SW480 (cell line): Measurements from ENCODE around the gene SKAP1.

Experiments used
- DNase-seq: peaks from one replicate; pipeline ENCODE4 v3.0.0-alpha.2; 2016; ENCODE audit warnings: low spot score

Gene SKAP1

GRCh38 chr17:48175692-48176470 lies 254.1 kb downstream of the SKAP1 start:
- no peak for DNase-seq

- DNase-seq, result no peak
Measured at GRCh38 chr17:48174833-48175523, 255.0 kb downstream of the SKAP1 start.

DNA sequence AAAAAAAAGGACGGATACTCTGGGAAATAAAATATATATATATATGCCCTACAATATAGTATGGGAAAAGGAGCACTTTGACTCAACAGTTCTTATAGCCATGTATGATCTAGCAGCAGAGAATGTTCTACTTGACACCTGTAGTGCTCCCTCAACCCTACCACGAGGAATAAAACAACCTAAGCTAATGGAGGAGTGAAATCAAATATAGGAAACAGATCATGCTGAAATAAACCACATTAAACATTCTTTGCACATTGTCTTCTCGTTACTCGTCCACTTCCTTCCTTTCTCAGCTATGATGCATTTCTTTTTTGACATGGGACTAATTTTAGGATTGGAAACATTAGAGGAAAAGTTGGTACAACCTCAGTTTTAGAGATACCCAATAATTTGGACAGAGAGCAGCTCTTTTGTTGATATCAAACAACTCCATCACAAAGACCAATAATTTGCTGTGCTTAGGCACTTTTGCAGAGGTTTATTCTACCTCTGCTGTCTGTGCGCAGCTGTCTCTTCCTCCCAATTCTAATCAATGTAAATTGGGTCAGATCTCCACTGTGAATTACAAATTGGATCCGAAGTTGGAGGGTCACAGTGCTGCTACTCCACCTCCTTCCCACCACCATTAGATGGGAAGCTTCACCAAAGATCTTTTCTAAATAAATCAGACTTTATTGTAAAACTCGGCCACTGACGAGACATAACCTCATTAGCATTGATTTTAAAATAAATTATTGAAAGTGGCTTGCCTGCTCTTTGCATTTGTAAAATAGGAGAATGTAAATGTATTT lies 256.6 kb downstream of the SKAP1 start:
- DNase-seq, result no peak

DNA sequence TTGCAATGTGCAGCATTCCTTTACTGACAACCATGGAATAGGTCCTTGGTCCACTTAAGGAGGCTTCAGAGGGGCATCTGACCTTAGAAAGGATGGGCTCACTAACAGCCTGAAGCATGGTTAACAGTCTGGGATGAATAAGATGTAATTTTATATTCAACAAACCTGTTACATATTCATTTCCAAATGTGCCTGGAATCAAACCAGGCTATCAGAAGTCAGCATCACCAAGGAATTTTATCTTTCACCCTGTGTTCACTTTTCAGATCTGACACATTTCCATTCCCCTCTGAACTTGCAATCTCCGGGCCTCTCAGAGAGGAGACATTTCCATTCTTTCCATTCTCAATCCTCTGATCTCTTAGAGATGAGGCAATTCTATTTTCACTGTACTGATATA lies 260.1 kb downstream of the SKAP1 start:
- DNase-seq, result no peak

DNA sequence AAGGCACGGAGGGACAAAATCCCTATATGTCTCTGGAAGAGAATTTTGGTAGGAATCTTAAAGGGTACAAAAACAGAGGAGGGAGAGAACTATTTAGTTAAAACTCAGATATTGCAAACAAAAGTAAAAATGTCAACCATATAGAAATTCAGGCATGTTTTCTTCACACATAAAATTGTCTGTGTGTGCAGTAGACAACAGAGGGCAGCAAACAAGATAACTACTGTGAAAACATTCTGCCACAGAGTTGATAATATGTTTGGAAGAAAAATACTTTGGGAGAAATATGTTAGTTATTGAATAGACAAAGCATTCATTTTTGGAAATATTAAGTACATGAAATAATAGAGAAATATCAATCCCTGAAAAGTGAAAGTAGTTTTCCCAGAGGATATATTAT lies 266.2 kb downstream of the SKAP1 start:
- no peak for DNase-seq

DNA sequence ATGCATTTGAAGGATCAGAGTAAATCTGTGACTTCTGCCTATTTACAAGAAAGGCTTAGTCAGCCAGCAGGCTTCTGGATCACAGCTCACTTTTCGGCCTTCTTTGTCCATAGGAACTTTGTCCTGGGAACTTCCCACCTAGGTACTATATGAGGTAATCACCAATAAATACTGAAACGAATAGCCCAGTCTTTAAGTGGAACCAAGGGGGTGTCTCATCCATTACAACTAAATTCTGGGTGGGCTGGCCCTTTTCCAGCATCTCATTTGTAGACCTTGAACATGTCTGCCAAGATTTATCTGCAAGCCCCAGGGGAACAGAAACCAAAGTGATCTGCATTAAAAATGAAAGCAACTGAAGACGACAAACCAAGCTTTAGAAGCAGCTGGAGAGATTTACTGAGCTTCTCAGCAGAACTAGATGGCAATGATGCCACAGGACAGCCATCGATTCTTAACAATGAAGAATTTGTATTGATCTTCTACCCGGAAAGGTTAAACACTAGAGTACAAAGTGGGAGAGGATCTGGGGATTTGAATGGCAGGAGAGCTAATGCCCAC lies 267.0 kb downstream of the SKAP1 start:
- DNase-seq, result no peak

DNA sequence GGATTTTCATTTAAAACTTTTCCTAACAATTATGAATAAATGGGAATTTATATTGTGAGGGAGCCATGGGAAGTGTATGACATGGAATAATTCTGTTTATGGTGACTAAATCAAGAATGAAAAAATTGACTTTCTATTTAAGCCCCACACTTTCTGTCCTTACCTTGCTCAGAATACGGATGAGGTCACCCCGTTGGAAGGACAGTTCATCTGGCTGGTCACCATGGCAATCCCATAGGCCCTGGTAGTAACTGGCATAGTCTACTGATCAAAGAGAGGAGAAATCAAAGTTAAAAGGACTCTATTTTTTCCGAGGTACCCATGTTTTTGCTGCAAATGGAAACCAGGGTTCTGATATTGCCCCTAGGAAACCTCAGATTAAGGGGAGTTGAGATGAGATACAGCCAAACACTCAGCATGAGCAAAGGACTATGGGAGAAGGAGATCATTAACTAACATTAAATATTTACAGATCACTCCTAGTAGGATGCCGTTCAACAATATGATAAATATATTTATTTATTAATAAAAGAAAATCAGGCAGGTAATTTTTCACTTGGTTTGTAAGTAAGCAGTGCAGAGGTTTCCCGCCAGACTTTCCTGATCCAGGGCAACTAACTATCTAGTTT lies 267.6 kb downstream of the SKAP1 start:
- DNase-seq, result no peak

DNA sequence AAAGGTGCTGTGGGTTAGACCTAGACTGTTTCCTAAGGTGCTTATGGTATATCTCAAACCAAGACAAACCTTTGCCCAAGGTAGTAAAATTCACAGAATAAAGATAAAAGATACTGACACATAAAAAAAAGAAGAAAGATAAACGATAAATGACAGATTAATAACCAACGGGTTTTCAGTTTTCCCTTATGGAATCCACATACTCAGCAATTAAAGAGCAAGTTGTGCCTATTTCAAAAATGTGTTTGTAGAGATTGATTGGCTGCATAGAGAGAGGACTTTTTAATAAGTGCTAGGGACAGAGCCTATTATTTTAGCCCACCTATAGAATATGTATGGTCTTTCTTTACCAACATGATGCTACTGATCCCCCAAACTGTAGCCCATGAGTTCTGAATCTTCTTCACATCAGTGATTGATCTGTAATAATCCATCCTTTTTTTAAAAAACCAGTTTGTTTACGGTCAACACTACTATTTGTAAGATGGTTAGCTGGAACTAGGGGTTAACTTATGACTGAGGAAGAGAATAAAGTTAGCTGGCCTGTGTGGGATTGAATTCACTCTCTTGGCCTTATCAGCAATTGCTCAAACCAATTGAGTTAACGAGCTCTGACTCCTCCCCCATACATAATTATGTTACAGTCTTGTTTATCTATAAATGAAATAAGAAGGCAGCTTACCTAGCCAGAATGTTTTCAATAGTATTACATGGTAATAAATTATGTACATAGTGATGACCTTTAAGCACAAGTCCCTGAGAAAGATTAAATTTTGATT lies 268.7 kb downstream of the SKAP1 start:
- no peak for DNase-seq

GRCh38 chr17:48160177-48161081 lies 269.6 kb downstream of the SKAP1 start:
- no peak for DNase-seq

DNA sequence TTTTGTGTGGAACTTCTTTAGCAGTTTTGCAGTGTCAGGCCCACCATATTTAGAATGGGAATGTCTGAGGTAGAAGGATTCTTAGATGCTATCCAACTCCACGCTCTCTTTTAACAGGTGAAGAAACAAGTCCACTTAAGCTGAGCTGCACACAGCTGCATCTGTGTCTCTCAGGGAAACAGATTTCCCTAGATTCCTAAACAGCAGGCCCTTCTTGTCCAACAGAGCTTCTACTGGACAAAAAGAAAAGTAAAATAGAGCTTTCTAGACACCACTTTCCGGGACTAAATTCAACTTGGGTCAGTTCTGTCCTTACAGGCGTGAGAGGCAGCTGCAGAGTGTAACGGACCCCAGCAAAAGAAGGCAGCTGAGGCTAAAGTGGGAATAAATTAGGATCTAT lies 270.8 kb downstream of the SKAP1 start:
- DNase-seq, result no peak

DNA sequence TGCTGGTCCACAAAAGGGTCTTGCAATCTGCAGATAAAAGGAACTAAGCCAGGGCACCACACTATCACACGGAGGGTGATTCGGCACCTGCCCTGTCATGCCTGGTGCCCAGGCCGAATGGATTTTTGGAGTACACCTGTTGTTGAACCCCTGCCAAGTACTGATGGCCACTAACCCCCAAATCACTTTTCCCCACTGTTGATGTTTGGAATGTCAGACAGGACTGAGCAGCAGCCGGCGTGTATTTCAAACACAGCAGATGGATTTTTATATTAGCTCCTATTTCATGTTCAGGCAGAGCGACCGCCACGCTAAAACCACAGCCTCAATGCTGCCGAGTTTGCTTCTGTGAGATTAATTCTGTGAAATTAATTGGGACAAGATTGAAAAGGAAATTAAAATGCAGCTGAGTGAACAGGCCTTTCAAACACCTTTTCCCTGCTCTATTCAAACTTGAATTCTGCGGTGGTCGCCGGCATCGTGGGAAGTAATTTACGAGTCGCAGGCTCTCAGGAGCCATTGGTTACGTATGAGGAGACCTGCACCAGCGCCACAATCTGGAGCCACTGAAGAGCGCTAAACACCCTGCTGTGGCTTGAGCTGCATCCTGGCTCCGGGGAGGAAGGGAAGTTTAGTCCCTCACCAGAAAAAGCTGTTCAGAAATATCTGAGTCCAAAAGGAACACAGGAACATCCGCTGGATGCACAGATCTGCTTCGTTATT lies 274.0 kb downstream of the SKAP1 start:
- DNase-seq, result no peak

- peak; percentile 59 for DNase-seq
Measured at GRCh38 chr17:48153691-48154358, 276.2 kb downstream of the SKAP1 start.

DNA sequence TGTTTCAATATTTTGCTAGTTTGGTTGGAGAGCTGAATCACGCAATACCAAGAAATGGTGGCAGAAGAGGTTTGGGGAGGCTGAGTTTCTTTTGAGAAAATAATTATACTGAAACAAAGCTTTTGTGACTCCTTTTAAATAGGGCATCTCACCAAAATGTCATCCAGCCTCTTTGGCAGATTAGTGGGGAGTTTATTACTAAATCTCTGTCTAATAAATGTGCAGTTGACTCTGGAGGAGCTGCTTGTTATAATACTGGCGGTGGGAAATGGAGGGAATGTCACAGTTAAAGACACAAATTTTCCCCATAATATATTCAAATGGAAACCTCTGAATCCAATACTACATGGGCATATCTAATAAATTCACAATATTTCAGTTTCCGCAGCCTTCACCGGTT lies 277.7 kb downstream of the SKAP1 start:
- no peak for DNase-seq

DNA sequence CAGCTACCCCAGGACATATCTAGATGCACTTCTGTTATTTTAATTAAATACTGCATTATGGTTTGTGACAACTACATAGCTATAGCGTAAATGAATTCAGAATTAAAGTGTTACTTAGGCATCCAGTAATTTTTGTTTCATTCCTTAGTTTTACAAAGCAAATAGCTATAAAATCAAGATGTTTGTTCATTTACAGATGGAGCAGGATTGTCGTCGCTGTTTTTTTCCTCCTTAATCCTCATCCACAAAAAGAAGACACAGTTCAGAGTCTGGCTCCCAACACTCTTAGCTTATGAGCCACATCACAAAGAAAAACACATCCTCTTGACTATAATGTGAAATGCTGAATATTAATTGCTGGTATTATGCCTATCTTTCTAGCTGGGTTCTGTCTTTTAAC lies 278.8 kb downstream of the SKAP1 start:
- DNase-seq, result no peak

GRCh38 chr17:48150597-48151001 lies 279.4 kb downstream of the SKAP1 start:
- no peak for DNase-seq

DNA sequence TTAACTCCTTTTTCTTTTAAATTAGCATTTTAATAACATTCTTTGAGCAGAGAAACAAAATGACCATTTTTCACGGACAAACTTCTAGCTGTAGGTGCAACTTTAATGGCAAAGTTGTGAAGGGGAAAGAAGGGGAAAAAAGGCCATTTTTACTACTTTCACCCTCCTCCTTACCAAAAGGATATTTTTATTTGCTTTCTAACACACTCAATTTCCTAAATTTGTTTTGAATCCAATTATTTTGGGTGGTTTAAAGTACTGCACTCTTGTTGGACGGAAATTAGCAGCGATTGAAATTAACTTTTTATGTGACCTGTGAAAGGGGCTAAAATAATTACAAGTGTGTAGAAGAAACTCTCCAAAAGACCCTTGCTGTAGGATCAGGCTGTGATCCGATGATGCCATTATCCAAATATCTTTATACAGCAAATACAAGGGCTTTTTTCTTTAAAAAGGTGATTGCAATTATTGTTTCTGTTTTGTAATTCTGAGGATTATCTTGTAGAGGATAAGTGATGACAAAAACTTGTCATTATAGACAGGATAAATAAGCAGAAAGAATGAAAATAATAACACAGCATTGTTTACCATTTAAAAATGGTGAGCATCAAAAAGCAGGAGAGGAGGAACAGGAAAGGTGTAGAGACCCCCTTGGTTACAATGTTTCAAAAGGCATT lies 280.1 kb downstream of the SKAP1 start:
- no peak for DNase-seq

- DNase-seq, result no peak
Measured at GRCh38 chr17:48148854-48149786, 280.9 kb downstream of the SKAP1 start.
